HG03342 (cell line): Measurements from ENCODE around the gene HMGXB4.

ENCODE experiments used
- ATAC-seq: cut with Tn5 transposase; IDR thresholded peaks from one replicate; pipeline ENCODE4 v1.9.1; 2021; ENCODE audit warnings: mild to moderate bottlenecking, moderate library complexity; ENCODE audit not compliant: unreplicated experiment

HMGXB4 gene

GRCh38 chr22:35324762-35325161 lies 67.5 kb downstream of the HMGXB4 start:
- no peak for ATAC-seq

DNA sequence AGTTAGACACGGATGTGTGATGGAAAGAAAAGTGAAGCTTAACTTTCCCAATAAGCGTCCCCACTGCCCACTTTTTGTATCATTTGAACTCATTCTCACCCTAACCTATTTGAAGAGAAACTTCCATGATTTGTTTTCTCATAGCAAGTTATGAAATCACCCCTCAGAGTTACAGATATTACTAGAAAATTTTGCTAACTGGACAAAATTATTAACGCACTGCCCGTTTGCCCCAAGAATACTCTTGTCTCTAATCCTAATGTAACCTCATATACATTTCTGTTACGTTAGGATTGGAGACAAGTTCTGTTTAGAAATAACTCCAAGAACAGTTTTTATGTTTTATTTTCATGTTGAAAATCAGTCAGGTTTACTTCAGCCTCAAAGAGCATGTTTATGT lies 67.9 kb downstream of the HMGXB4 start:
- no peak for ATAC-seq

DNA sequence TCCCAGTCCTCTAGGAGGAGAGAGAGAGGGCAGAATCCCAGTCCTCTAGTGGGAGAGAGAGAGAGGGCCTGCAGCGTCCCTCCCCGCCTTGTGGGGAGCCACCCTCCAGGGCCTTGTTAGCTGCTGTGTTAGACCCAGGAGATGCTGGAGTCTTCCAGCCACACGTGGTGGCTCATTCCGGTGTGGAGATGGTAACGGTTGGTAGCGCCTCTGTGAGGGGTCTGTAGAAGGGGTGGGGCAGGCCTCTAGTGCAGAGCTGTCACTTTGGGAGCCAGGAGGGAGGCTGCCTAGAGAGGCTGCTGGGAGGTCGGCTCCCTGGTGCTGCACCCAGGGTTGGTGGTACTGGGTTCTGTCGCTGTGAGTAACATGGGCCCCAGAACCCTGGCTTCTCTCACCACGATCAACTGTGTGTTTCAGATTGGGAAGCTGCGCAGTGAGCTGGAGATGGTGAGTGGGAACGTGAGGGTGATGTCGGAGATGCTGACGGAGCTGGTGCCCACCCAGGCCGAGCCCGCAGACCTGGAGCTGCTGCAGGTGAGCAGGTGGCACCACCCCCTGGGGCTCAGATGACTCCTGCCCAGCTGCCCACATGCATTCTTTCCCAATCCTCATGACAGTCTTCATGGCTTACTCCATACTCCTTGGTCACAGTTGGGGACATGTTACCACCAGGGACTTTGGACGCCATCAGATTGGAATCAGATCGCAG lies 69.7 kb downstream of the HMGXB4 start:
- no peak for ATAC-seq

DNA sequence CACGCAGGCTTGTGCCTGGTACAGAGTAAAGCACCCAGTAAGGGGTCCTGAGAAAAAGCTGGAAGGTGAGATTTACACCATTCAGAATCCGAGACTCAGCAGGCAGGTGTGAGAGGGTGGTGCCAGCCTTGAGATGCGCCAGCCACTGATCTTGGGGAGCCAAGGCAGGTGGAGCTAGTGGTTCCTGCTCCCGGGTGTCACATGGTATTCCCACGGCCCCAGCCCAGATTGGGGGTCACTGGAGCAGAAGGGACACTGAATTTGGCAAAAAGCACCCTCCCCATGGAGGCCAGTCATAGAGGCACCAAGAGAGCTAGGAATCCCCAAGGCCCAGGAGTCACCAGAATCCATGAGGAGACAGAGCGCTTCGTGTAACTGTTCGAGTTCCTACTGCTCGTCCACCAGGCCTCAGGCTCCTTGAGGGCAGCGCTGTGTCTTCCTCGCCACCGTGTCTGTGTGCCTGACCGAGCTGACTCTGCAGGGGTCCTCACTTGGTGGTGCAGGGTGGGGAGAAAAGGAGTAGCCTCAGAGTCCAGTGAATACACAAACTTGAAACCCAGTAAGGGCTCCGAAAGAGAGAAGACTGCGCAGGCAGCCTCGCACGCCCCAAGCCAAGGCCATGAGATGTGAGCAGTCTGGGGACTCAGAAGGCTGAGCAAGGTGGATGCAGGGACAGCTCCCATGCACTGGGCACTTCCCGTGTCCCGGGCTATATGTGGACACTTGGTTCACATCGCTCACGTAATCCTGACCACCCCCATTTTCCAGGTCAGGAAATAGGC lies 70.6 kb downstream of the HMGXB4 start:
- no peak for ATAC-seq

GRCh38 chr22:35328472-35328885 lies 71.2 kb downstream of the HMGXB4 start:
- no peak for ATAC-seq

GRCh38 chr22:35329114-35329847 lies 72.0 kb downstream of the HMGXB4 start:
- no peak for ATAC-seq

- ATAC-seq: no peak
Measured at GRCh38 chr22:35330258-35330861, 73.1 kb downstream of the HMGXB4 start.

GRCh38 chr22:35332278-35332677 lies 75.0 kb downstream of the HMGXB4 start:
- ATAC-seq: no peak

DNA sequence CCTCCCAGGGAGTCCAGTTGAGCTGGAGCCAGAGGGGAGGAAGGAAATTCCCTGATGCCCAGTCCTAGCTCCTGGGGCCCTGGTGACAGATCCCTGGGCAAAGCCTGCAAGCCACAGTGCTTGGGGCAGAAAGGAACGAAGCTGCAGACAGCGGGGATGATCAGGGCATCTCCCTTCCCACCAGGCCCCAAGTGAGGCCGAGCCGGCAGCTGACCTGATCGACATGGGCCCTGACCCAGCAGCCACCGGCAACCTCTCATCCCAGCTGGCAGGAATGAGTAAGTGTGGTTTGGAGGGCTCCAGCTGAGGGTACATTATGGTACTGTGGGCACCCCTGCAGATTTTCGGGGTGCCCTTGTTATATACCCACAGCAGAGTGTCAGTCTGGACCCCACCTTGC lies 75.9 kb downstream of the HMGXB4 start:
- ATAC-seq: no peak

GRCh38 chr22:35334004-35334403 lies 76.7 kb downstream of the HMGXB4 start:
- no peak for ATAC-seq

GRCh38 chr22:35335468-35335867 lies 78.2 kb downstream of the HMGXB4 start:
- ATAC-seq: no peak

DNA sequence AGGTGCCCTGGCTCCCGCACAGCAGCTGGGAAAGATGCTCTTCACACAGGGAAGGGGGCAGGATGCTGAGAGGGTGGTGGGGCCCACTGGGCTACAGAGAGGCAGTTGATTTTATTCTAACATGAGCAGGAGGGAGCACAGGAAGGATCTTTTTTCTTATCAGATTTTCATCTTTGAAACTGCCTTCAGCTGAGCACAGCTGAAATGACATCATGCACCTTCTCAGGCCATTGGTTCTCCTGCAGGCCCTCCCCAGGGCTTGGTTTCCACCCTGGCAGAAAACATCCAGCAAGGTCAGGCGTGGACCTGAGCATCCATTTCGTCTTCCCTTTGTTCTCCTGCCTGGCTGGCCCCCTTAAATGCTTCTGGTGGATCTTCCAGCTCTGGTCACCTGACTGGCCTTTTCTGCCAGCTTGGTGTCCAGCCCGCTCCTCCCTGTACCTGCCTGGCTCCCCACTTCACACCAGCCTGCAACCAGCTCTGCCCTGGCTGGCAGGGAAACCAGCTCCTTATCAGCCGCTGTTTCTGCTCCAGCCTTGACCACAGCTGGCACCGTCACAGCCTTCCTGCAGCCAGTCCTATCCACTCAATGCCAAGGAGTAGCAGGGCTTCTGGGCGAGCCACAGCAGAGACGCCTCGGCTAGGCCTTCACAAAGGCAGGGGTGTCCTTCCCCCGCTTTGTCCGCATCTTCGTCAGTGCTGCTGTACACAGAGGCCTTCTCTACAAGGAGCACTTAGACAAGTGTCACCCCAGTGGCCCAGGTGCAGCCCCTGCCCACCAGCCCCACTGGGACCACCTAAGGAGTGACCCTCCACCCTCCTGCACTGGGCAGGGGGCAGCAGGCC lies 78.9 kb downstream of the HMGXB4 start:
- ATAC-seq: no peak

DNA sequence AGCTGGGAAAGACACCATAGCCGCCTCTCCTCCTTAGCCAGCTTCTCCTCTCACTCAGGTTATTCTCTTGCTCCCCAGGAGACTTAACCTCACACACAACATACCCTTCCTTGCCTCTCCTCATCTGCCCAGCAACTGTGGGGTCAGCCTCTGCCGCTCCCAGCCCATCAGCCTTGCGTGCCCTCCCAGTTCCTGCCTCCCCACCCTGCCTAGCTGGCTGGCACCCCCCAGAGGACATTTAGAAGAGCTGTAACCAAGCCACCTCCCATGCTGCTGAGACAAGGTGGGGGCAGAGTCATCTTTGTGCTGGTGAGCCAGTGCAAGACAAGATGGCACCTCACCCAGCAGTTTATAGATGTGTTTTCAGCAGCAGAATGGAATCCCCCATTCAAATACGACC lies 80.6 kb downstream of the HMGXB4 start:
- no peak for ATAC-seq

GRCh38 chr22:35341090-35341874 lies 84.0 kb downstream of the HMGXB4 start:
- no peak for ATAC-seq

DNA sequence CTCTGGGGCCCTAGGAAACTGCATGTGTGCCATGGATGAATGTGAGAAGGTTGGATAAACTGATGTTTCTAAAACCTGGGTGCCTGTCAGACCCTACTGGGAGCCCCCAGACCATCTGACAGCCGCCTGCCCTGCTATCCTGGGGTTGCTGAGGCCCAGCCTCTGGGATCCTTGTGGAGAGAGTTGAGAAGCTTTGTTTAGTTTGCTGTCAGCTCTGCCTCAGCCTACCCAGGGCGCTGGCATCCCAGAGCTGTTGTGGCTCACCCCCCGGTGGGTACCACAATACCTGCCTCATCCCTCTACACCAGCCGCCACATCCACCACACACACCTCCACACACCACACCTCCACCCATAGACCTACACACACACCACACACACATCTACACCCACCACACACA lies 85.1 kb downstream of the HMGXB4 start:
- no peak for ATAC-seq

- ATAC-seq: no peak
Measured at GRCh38 chr22:35343664-35344550, 86.6 kb downstream of the HMGXB4 start.

DNA sequence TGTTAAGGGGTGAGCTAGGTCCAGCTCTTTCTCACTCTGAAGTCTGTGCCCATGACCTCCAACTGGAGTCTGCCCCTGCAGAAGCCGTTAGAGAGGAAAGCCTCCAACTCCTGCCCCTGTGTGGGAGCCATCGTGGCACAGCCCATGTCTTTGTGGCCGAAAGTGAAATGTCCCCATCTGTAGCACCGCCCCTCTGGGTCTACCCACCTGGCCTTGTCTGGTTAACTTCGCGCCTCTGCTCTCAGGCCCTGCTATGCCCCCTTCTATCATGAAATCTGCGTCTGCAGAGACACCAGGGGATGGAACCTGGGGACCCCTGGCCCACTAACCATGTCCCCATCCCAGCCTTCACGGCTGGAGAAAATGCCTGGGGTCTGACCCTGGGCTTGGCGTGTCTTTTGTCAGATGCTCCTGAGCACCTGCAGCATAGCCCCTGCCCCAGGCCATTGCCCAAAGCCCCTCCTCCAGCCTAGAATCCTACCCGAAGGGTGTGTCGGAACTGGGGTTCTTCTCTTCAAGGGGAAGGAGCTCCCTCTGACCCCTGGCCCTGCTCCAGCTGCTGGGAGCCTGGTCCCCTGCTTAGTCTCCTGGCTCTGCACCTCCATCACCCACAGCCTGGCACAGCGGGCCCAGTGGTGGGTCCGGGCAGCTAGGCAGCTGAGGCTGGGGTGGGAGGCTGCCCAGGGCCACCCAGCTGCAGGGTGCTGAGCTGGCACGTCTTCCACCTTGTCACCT lies 87.8 kb downstream of the HMGXB4 start:
- ATAC-seq: no peak
